Measurements from ENCODE around the gene PLCG2.
A peak's percentile ranks its signal among the peaks of the same experiment; 100 is the strongest.

The PLCG2 gene

DNA sequence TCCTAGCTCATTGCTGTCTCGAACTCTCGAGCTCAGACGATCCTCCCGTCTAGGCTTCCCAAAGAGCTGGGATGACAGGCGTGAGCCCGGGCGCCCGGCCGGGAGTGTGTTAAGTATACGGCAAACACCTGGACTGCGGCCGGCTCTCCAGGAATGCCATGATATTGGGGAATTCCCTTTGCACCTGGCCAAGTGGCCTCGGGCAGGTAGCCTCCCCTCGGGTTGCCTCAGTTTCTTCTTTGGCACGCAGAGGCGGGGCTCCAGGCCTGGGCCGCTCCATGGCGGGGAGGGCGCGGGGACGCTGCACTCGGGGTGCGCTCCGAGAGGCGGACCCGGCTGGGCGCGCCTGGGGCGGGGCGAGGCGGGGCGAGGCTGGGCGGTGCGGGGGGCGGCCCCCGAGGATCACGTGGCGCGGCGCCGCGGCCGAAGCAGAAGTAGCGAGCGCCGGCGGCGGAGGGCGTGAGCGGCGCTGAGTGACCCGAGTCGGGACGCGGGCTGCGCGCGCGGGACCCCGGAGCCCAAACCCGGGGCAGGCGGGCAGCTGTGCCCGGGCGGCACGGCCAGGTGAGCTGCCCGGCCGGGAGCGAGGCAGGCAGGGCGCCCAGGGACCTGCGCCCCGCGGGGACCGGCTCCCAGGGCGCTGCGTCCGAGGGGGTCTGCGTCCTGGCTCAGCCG is at the start of gene PLCG2:
TSS of gene PLCG2 (plus strand) at position 431 of the 675 bp plus-strand sequence. CDS start 6,699 bp downstream, outside the sequence.
- Histone ChIP-seq H3K9ac (ENCODE audit: low read depth, low read length) (no peak within 1 kb of the TSS), H3K9me3 (ENCODE audit: control insufficient read depth, insufficient read depth, low read length) (no peaks in the 10 kb centered on the region)

DNA sequence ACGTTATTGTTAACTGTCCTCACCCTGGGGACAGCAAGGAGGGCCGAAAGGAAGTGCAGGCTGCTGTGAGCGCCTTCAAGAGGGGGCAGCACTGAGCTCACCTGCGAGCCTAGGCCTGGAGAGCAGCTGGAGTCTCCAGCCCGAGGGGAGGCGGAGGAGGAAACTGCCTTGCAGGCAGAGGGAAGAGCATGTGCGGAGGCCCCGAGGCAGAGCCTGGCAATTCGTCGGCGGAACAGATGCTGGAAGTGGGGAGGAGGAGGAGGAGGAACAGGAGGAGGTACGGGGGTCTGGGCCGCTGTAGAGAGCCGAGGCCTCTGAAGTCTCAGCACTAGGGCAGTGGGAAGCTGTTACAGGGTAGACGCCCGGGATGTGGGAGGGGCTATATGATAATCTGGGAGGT is 49.6 kb upstream of the PLCG2 start:
- no peaks in the 10 kb centered on the region for H3K9me3 ChIP-seq (ENCODE audit: control insufficient read depth, insufficient read depth, low read length)
- H3K36me3 ChIP-seq (ENCODE audit: control insufficient read depth, insufficient read depth, low read length): no peaks in the 10 kb centered on the region
- H3K4me3 ChIP-seq (ENCODE audit: low read depth, low read length): no peak overlapping the region; the same call in 1 of the 2 replicates
- no peaks in the 10 kb centered on the region for H3K27me3 ChIP-seq (ENCODE audit: control insufficient read depth, insufficient read depth, low read length)
- peaks cover 9% of the 10 kb centered on the region; the same call in 1 of the 2 replicates for H3K4me1 ChIP-seq (ENCODE audit: control insufficient read depth, insufficient read depth, low read length)
- H3K27ac ChIP-seq (ENCODE audit: low read depth, low read length): peak overlapping the region; percentile 10
- H3K9ac ChIP-seq (ENCODE audit: low read depth, low read length): no peak overlapping the region

More for the DNA sequence above, at the start of gene PLCG2:
- H3K27ac ChIP-seq (ENCODE audit: low read depth, low read length): no peak within 1 kb of the TSS
- H3K4me3 ChIP-seq (ENCODE audit: low read depth, low read length): peak within 1 kb of the TSS; percentile 72
- no peaks in the 10 kb centered on the region for H3K4me1 ChIP-seq (ENCODE audit: control insufficient read depth, insufficient read depth, low read length)
- peaks cover 56% of the 10 kb centered on the region for H3K27me3 ChIP-seq (ENCODE audit: control insufficient read depth, insufficient read depth, low read length)
- H3K36me3 ChIP-seq (ENCODE audit: control insufficient read depth, insufficient read depth, low read length): no peaks in the 10 kb centered on the region

DNA sequence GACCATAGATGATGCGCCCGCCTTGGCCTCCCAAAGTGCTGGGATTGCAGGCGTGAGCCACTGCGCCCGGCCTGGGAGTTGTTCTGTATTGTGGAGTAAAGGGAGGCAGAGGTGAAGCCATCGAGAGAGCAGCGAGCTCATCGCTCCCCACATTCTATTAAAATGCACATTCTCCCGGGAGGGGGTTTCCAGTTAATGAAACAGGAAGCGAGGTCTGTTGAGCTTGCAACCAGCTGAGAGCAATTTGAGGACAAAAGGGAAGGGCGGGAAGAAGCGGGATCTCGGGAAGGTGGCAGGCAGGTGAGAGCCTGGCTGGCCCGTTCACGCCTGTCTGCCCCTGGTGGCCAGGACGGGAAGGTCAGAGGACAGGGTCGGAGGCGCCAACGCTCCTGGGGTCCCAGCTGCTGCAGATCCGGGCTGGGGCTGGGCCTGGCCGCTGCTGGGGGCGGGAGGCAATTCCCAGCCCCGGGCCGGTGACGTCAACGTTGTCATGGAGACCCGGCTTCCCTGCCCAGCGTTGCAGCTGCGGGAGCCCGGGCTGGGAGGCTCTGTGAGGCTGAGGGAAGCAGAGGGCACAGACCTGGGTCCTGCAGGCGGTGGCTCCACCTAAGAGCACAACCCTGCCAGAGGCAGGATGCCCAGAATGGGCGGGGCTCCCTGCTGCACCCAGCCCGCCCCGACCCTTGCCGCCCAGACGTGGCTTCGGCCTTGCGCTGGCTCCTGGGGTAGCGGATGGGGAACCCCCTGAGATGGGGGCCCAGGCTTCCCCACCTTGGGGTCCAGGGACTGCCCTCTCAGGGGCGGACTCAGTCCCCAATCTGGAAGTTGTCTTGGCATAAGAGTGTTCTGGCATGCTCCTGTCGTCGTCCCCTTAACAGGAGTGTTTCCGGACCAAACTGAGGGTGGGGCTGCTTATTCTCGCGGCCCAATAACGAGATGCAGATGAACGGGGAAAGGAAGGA is 48.7 kb upstream of the PLCG2 start:
- Histone ChIP-seq H3K36me3 (ENCODE audit: control insufficient read depth, insufficient read depth, low read length) (no peaks in the 10 kb centered on the region), H3K27ac (ENCODE audit: low read depth, low read length) (peak overlapping the region; percentile 87), H3K9me3 (ENCODE audit: control insufficient read depth, insufficient read depth, low read length) (no peaks in the 10 kb centered on the region), H3K4me3 (ENCODE audit: low read depth, low read length) (peak overlapping the region; percentile 50), H3K27me3 (ENCODE audit: control insufficient read depth, insufficient read depth, low read length) (no peaks in the 10 kb centered on the region), H3K9ac (ENCODE audit: low read depth, low read length) (peak overlapping the region; percentile 66), H3K4me1 (ENCODE audit: control insufficient read depth, insufficient read depth, low read length) (peaks cover 9% of the 10 kb centered on the region; the same call in 1 of the 2 replicates)

DNA sequence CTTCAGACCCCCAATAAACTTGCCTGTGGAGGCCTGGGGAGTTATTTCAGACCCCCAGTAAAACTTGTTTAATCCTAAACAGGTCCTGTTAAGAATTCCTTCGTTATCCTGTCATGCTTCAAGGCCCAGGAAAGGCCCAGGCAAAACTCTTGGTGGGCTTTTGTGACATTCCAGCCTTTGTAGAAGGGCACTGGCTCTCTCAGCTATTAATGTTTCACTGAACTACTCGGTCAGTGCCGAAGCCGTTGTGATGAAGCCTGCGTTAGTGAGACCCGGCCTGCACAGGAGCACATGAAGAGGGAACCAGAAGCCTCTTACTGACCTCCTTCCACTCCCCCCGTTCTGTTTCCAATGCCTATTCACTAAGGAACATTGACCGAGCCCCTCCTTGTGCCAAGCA is 47.4 kb upstream of the PLCG2 start:
- H3K9ac ChIP-seq (ENCODE audit: low read depth, low read length): no peak overlapping the region
- H3K27me3 ChIP-seq (ENCODE audit: control insufficient read depth, insufficient read depth, low read length): no peaks in the 10 kb centered on the region
- no peak overlapping the region for H3K4me3 ChIP-seq (ENCODE audit: low read depth, low read length)
- no peak overlapping the region for H3K27ac ChIP-seq (ENCODE audit: low read depth, low read length)
- no peaks in the 10 kb centered on the region for H3K36me3 ChIP-seq (ENCODE audit: control insufficient read depth, insufficient read depth, low read length)
- no peaks in the 10 kb centered on the region for H3K9me3 ChIP-seq (ENCODE audit: control insufficient read depth, insufficient read depth, low read length)
- H3K4me1 ChIP-seq (ENCODE audit: control insufficient read depth, insufficient read depth, low read length): peaks cover 9% of the 10 kb centered on the region; the same call in 1 of the 2 replicates

DNA sequence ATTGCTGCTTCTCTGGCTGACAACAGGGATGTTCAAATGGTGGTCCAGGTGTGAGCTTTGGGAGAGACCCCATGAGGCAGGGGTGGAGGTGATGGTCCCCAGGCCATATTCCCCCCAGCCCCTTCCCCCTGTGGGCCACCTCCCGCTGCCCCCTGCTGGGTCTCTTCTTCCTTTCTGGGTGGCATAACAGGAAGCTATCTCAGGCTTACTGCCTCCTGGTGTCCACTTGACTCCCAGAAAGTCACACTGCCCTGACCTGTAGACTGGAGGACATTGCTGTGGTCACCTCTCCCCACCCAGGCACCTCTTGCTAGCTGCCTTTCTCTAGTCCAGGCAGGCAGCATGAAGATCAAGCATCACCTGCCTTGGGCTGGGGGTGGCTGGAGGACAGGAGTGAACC is 46.4 kb upstream of the PLCG2 start:
- Histone ChIP-seq H3K27me3 (ENCODE audit: control insufficient read depth, insufficient read depth, low read length) (no peaks in the 10 kb centered on the region), H3K9ac (ENCODE audit: low read depth, low read length) (no peak overlapping the region), H3K27ac (ENCODE audit: low read depth, low read length) (no peak overlapping the region), H3K9me3 (ENCODE audit: control insufficient read depth, insufficient read depth, low read length) (no peaks in the 10 kb centered on the region), H3K4me3 (ENCODE audit: low read depth, low read length) (no peak overlapping the region), H3K4me1 (ENCODE audit: control insufficient read depth, insufficient read depth, low read length) (peaks cover 9% of the 10 kb centered on the region; the same call in 1 of the 2 replicates), H3K36me3 (ENCODE audit: control insufficient read depth, insufficient read depth, low read length) (no peaks in the 10 kb centered on the region)

DNA sequence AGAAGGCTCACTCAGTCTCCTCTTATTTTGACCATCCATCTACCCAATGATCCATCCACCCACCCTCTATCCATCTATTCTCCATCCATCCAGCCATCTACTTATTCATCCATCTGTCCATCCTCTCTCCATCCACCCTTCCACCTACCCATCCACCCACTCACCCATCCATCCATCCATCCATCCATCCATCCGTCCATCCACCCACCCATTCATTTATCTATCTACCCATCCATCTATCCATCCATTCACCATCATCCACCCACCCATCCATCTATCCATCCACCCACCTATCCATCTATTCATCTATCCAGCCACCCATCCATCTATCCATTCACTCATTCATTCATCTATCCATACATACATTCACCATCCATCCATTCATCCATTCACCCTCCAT is 45.8 kb upstream of the PLCG2 start:
- H3K9ac ChIP-seq (ENCODE audit: low read depth, low read length): no peak overlapping the region
- H3K27me3 ChIP-seq (ENCODE audit: control insufficient read depth, insufficient read depth, low read length): no peaks in the 10 kb centered on the region
- peaks cover 14% of the 10 kb centered on the region; the same call in 1 of the 2 replicates for H3K4me1 ChIP-seq (ENCODE audit: control insufficient read depth, insufficient read depth, low read length)
- no peaks in the 10 kb centered on the region for H3K36me3 ChIP-seq (ENCODE audit: control insufficient read depth, insufficient read depth, low read length)
- H3K4me3 ChIP-seq (ENCODE audit: low read depth, low read length): no peak overlapping the region
- no peaks in the 10 kb centered on the region for H3K9me3 ChIP-seq (ENCODE audit: control insufficient read depth, insufficient read depth, low read length)
- no peak overlapping the region for H3K27ac ChIP-seq (ENCODE audit: low read depth, low read length)

DNA sequence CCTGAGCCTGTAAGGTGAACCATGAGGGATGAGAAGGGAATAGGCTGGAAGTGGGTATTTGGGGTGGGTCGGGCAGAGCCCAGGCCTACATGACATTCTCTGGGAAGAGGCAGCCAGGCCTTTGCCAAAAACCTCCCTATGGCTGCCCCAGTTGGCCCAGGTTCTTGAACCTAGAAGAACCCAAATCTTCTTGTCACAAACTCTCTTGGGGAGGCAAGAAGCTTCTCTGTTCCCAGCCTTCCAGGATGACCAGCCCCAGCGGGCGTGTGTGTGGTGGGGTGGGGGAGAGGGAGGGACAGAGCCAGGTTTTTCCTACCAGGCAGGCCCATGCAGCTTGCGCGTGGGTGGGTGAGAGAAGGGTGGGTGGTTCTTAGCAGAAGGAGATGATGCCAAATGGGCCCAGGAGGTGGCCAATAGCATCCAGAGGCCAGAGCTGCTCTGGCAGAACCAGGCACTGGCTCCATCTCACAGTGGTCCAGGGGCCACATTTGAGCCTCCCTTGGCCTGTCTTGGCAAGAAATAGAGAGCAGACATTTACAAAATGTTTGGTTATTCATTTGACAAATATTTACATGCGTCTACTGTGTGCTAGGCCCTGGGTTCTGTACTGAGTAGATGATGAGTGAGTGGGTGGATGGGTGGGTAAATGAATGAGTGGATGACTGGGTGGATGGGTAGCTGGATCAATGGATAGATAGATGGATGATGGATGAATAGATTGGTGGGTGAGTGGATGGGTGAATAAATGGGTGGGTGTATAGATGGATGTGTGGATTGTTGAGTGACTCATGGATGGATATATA is 44.3 kb upstream of the PLCG2 start:
- H3K9me3 ChIP-seq (ENCODE audit: control insufficient read depth, insufficient read depth, low read length): no peaks in the 10 kb centered on the region
- H3K9ac ChIP-seq (ENCODE audit: low read depth, low read length): no peak overlapping the region
- H3K4me1 ChIP-seq (ENCODE audit: control insufficient read depth, insufficient read depth, low read length): peaks cover 14% of the 10 kb centered on the region; the same call in 1 of the 2 replicates
- no peaks in the 10 kb centered on the region for H3K36me3 ChIP-seq (ENCODE audit: control insufficient read depth, insufficient read depth, low read length)
- H3K4me3 ChIP-seq (ENCODE audit: low read depth, low read length): no peak overlapping the region
- H3K27me3 ChIP-seq (ENCODE audit: control insufficient read depth, insufficient read depth, low read length): no peaks in the 10 kb centered on the region
- no peak overlapping the region for H3K27ac ChIP-seq (ENCODE audit: low read depth, low read length)

DNA sequence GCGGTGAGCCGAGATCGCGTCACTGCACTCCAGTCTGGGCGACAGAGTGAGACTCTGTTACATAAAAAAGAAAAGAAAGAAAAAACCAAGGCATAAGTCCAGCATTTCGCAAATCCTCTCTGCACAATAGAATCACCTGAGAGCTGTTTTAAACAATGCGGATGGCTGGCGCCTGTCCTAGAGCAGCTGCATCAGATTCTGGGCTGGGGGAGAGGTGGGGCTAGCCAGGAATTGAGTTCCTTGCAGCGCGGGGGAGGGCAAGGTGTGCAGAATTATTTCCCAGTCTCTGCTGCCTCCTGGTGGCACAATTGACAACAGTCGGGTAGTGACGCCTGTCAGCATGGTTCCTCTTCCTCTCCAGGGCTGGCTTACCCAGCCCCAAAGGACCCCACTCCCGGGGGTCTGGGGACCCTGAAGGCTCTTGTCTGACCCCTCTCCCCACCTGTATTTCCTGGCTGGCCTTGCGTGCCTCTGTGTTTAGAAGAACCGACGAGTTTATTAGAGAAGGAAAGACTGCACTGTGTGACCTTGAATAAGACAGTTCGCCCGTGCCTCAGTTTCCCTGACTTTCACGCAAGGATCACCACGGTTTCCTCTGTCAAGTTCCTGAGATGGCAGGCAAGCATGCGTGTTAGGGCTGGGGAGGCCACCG is 41.1 kb upstream of the PLCG2 start:
- Histone ChIP-seq H3K9ac (ENCODE audit: low read depth, low read length) (no peak overlapping the region), H3K27me3 (ENCODE audit: control insufficient read depth, insufficient read depth, low read length) (no peaks in the 10 kb centered on the region), H3K4me3 (ENCODE audit: low read depth, low read length) (no peak overlapping the region), H3K9me3 (ENCODE audit: control insufficient read depth, insufficient read depth, low read length) (no peaks in the 10 kb centered on the region), H3K4me1 (ENCODE audit: control insufficient read depth, insufficient read depth, low read length) (peaks cover 6% of the 10 kb centered on the region; the same call in 1 of the 2 replicates), H3K36me3 (ENCODE audit: control insufficient read depth, insufficient read depth, low read length) (no peaks in the 10 kb centered on the region), H3K27ac (ENCODE audit: low read depth, low read length) (no peak overlapping the region)

DNA sequence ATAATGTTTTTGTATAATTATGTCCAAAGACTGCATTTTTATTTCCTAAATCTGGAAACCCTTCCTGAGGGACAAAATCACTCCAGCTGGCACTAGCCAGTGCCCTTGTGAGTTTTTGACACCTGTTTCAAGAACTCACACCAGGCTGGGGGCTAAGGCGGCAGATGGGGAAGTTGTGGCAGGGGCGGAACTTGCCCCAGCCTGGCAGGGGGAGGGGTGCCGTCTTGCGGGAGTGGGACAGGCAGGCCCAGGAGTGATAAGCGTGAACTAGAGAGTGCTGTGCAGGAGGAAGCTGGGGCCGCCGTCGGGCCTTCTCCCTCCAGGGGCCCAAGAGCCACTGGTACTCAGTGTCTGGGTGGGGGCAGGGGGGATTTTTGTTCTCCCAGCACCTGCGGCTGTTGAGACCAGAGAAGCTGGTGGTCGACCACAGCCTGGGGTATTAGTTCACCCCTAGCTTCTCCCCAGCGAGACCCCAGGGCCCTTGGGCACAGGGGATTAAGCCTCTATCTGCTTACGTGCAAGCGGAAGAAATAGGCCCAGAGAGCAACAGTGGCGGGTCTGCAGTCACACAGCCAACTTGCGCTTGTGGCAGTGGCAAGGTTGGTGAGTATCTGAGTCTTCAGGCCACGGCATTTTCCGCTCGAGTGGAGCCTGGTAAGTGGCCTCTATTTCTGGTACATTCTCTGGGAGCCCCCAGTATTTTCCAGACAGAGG is 40.2 kb upstream of the PLCG2 start:
- no peak overlapping the region for H3K27ac ChIP-seq (ENCODE audit: low read depth, low read length)
- no peak overlapping the region for H3K4me3 ChIP-seq (ENCODE audit: low read depth, low read length)
- no peaks in the 10 kb centered on the region for H3K27me3 ChIP-seq (ENCODE audit: control insufficient read depth, insufficient read depth, low read length)
- no peaks in the 10 kb centered on the region for H3K9me3 ChIP-seq (ENCODE audit: control insufficient read depth, insufficient read depth, low read length)
- H3K4me1 ChIP-seq (ENCODE audit: control insufficient read depth, insufficient read depth, low read length): peaks cover 6% of the 10 kb centered on the region; the same call in 1 of the 2 replicates
- no peaks in the 10 kb centered on the region for H3K36me3 ChIP-seq (ENCODE audit: control insufficient read depth, insufficient read depth, low read length)
- H3K9ac ChIP-seq (ENCODE audit: low read depth, low read length): no peak overlapping the region

DNA sequence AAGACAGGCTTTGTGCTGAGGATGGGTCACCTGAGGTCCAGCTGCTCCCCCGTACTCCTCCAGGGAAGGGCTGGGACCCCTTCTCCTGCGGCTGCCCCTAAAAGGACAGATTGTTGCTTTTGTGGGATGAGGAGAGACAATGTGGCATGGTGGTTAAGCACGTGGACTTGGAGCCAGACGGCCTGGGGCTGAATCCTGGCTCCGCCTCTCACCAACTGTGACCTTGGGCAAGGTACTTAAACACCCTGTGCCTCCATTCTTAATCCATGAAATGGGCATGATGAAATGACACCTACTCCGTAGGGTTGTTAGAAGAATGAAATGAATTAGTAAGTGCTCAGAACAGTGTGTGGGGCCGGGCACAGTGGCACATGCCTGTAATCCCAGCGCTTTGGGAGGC is 39.6 kb upstream of the PLCG2 start:
- Histone ChIP-seq H3K27me3 (ENCODE audit: control insufficient read depth, insufficient read depth, low read length) (no peaks in the 10 kb centered on the region), H3K27ac (ENCODE audit: low read depth, low read length) (no peak overlapping the region), H3K9ac (ENCODE audit: low read depth, low read length) (no peak overlapping the region), H3K4me3 (ENCODE audit: low read depth, low read length) (no peak overlapping the region), H3K4me1 (ENCODE audit: control insufficient read depth, insufficient read depth, low read length) (peaks cover 6% of the 10 kb centered on the region; the same call in 1 of the 2 replicates), H3K36me3 (ENCODE audit: control insufficient read depth, insufficient read depth, low read length) (no peaks in the 10 kb centered on the region), H3K9me3 (ENCODE audit: control insufficient read depth, insufficient read depth, low read length) (no peaks in the 10 kb centered on the region)

All from HUES48 (cell line).